HepG2 (cell line): Measurements from ENCODE around the gene FIBP. TPM values are rescaled to one million over a fixed set of nuclear protein-coding genes. Genes with fewer than 3 reads are reported as not detected.

Experiments used
- ISL2 ChIP-seq: sonication (generic); formaldehyde crosslinking; IDR thresholded peaks from 2 replicates; pipeline ENCODE4 v1.5.0; 2020; ENCODE audit warnings: missing genetic modification reagents
- NRL ChIP-seq: sonication (generic); formaldehyde crosslinking; IDR thresholded peaks from 2 replicates; pipeline ENCODE4 v1.5.0; 2020; ENCODE audit warnings: missing genetic modification reagents, mild to moderate bottlenecking, moderate library complexity, borderline replicate concordance
- POLR2G ChIP-seq: fragments of 200-400 bp; formaldehyde crosslinking; IDR thresholded peaks from 2 replicates; pipeline ENCODE4 v1.6.1; 2018; ENCODE audit warnings: mild to moderate bottlenecking, low read depth, low read length, moderate library complexity
- TAF15 ChIP-seq: fragments of 200-400 bp; formaldehyde crosslinking; IDR thresholded peaks from one replicate; pipeline ENCODE4 v1.6.1; 2018; ENCODE audit warnings: mild to moderate bottlenecking, low read depth, low read length; ENCODE audit not compliant: poor library complexity, severe bottlenecking
- TGIF2 ChIP-seq: IDR thresholded peaks from 2 replicates; pipeline ENCODE4 v1.6.1; 2016; ENCODE audit warnings: control low read depth, missing compliant biosample characterization
- ZFP41 ChIP-seq: sonication (generic); formaldehyde crosslinking; IDR thresholded peaks from 2 replicates; pipeline ENCODE4 v1.4.0; 2020; ENCODE audit warnings: mild to moderate bottlenecking, missing genetic modification reagents, borderline replicate concordance
- ZMYM4 ChIP-seq: sonication (generic); formaldehyde crosslinking; IDR thresholded peaks from 2 replicates; pipeline ENCODE4 v1.8.1; 2023; ENCODE audit warnings: mild to moderate bottlenecking, missing genetic modification reagents
- ZNF17 ChIP-seq: sonication (generic); formaldehyde crosslinking; IDR thresholded peaks from 2 replicates; pipeline ENCODE4 v1.5.0; 2020; ENCODE audit warnings: mild to moderate bottlenecking, missing genetic modification reagents
- ZSCAN9 ChIP-seq: IDR thresholded peaks from 2 replicates; pipeline ENCODE4 v1.6.1; 2016; ENCODE audit warnings: borderline replicate concordance
- polyA plus RNA-seq, 8 experiments: library from polyadenylated mRNA; depleted of rRNA in 3 of 8; stranded (reverse) in 7 of 8; unstranded in 1 of 8; fragments of >200 nt; fragmentation: Illumina TruSeq in 4 of 8; extraction: Trizol in 4 of 8; gene quantifications; 2 replicates each; pipeline versions ENCODE4 v1.2.1 to v1.2.3, GENCODE V29; 2011 to 2016; ENCODE audit warnings: low read depth in 4 of 8, missing spikeins in 1 of 8, mixed read lengths in 1 of 8; ENCODE audit not compliant: insufficient read depth in 1 of 8
- total RNA-seq, 5 experiments: library from RNA; depleted of rRNA; stranded (reverse); fragments of >200 nt; fragmentation: Illumina TruSeq; extraction: Trizol; gene quantifications; 2 replicates each; pipeline ENCODE4 v1.2.3, GENCODE V29; 2016; ENCODE audit warnings: low read depth in 1 of 5
- TF ChIP-seq, protein P1 (sequence below): sonication (generic); formaldehyde crosslinking; IDR thresholded peaks from 2 replicates; pipeline ENCODE4 v1.5.1; 2020; ENCODE audit warnings: mild to moderate bottlenecking, missing genetic modification reagents, moderate library complexity
- TF ChIP-seq, protein P2 (sequence below): sonication (generic); formaldehyde crosslinking; IDR thresholded peaks from 2 replicates; pipeline ENCODE4 v1.8.0; 2022; ENCODE audit warnings: mild to moderate bottlenecking, missing genetic modification reagents; ENCODE audit not compliant: insufficient replicate concordance
- TF ChIP-seq, protein P3 (sequence below): sonication (generic); formaldehyde crosslinking; IDR thresholded peaks from 2 replicates; pipeline ENCODE4 v1.8.1; 2023; ENCODE audit warnings: mild to moderate bottlenecking, inconsistent platforms, moderate library complexity, missing genetic modification reagents, borderline replicate concordance
- TF ChIP-seq, protein P4 (sequence below): sonication (generic); formaldehyde crosslinking; IDR thresholded peaks from 2 replicates; pipeline ENCODE4 v1.8.1; 2023; ENCODE audit warnings: mild to moderate bottlenecking, missing genetic modification reagents
- TF ChIP-seq, protein P5 (sequence below): sonication (generic); formaldehyde crosslinking; IDR thresholded peaks from 2 replicates; pipeline ENCODE4 v1.8.0; 2023; ENCODE audit warnings: mild to moderate bottlenecking, missing genetic modification reagents
- TF ChIP-seq, protein P6 (sequence below): sonication (generic); formaldehyde crosslinking; IDR thresholded peaks from 2 replicates; pipeline ENCODE4 v1.8.0; 2022; ENCODE audit warnings: mild to moderate bottlenecking, missing genetic modification reagents
- TF ChIP-seq, protein P7 (sequence below): sonication (generic); formaldehyde crosslinking; IDR thresholded peaks from 2 replicates; pipeline ENCODE4 v1.5.0; 2020; ENCODE audit warnings: missing genetic modification reagents

Gene FIBP
- total and polyA plus RNA-seq, 2 of the 13 experiments (the other 11 are each of a cell fraction or from before 2014, with no cell fraction given): 42.9 to 62.1 TPM

DNA sequence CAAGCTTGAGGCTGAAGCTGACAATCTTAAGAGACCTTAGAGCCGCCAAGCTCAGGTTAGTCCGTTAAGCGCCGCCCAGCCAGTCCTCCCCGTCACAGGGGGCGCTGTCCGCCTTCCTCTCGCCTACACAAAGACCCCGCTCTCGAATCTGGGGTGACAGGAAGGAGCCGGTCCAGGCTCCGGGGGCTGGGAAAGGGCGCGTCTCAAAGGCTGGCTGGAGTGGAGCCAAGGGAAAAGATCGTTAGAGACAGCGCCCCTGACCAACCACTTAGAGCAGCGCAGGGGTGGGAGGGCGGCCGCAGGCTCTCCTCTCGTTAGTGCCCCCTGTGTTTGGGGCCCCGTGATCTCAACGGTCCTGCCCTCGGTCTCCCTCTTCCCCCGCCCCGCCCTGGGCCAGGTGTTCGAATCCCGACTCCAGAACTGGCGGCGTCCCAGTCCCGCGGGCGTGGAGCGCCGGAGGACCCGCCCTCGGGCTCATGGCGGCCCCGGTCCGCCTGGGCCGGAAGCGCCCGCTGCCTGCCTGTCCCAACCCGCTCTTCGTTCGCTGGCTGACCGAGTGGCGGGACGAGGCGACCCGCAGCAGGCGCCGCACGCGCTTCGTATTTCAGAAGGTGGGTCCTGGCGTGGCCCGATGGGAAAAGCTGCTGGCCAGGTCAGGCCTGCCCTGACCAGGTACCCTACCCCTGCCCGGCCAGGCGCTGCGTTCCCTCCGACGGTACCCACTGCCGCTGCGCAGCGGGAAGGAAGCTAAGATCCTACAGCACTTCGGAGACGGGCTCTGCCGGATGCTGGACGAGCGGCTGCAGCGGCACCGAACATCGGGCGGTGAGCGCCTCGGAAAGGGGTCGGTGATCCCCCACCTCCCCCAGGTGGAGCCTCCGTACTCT, 27.8 kb downstream of the FIBP start, which contains the start of gene MUS81 (continued):
- TF ChIP-seq ISL2 (CRISPR knock-in tag) (peak; percentile 83), ZNF17 (no peak), ZSCAN9 (CRISPR knock-in tag) (peak; percentile 82; the same call in 1 of the 2 replicates), TAF15 (peak; percentile 52), POLR2G (peak; percentile 73), ZFP41 (CRISPR knock-in tag) (no peak), TGIF2 (CRISPR knock-in tag) (peak; percentile 90), NRL (0 out of 2 replicates have a peak, but pooled peaks have one; percentile 57), ZMYM4 (CRISPR knock-in tag) (peak; percentile 96)
- TF ChIP-seq, protein P1, sequence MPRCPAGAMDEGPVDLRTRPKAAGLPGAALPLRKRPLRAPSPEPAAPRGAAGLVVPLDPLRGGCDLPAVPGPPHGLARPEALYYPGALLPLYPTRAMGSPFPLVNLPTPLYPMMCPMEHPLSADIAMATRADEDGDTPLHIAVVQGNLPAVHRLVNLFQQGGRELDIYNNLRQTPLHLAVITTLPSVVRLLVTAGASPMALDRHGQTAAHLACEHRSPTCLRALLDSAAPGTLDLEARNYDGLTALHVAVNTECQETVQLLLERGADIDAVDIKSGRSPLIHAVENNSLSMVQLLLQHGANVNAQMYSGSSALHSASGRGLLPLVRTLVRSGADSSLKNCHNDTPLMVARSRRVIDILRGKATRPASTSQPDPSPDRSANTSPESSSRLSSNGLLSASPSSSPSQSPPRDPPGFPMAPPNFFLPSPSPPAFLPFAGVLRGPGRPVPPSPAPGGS (CRISPR knock-in tag): no peak; the same call in 1 of the 2 replicates
- TF ChIP-seq, protein P2, sequence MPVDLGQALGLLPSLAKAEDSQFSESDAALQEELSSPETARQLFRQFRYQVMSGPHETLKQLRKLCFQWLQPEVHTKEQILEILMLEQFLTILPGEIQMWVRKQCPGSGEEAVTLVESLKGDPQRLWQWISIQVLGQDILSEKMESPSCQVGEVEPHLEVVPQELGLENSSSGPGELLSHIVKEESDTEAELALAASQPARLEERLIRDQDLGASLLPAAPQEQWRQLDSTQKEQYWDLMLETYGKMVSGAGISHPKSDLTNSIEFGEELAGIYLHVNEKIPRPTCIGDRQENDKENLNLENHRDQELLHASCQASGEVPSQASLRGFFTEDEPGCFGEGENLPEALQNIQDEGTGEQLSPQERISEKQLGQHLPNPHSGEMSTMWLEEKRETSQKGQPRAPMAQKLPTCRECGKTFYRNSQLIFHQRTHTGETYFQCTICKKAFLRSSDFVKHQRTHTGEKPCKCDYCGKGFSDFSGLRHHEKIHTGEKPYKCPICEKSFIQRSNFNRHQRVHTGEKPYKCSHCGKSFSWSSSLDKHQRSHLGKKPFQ: peak; percentile 47
- TF ChIP-seq, protein P3, sequence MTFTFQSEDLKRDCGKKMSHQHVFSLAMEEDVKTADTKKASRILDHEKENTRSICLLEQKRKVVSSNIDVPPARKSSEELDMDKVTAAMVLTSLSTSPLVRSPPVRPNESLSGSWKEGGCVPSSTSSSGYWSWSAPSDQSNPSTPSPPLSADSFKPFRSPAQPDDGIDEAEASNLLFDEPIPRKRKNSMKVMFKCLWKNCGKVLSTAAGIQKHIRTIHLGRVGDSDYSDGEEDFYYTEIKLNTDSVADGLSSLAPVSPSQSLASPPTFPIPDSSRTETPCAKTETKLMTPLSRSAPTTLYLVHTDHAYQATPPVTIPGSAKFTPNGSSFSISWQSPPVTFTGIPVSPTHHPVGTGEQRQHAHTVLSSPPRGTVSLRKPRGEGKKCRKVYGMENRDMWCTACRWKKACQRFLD (CRISPR knock-in tag): no peak; the same call in 1 of the 2 replicates
- TF ChIP-seq, protein P4, sequence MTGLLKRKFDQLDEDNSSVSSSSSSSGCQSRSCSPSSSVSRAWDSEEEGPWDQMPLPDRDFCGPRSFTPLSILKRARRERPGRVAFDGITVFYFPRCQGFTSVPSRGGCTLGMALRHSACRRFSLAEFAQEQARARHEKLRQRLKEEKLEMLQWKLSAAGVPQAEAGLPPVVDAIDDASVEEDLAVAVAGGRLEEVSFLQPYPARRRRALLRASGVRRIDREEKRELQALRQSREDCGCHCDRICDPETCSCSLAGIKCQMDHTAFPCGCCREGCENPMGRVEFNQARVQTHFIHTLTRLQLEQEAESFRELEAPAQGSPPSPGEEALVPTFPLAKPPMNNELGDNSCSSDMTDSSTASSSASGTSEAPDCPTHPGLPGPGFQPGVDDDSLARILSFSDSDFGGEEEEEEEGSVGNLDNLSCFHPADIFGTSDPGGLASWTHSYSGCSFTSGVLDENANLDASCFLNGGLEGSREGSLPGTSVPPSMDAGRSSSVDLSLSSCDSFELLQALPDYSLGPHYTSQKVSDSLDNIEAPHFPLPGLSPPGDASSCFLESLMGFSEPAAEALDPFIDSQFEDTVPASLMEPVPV: no peak
- TF ChIP-seq, protein P5, sequence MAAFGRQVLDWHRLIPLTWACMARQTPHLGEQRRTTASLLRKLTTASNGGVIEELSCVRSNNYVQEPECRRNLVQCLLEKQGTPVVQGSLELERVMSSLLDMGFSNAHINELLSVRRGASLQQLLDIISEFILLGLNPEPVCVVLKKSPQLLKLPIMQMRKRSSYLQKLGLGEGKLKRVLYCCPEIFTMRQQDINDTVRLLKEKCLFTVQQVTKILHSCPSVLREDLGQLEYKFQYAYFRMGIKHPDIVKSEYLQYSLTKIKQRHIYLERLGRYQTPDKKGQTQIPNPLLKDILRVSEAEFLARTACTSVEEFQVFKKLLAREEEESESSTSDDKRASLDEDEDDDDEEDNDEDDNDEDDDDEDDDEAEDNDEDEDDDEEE (CRISPR knock-in tag): no peak; the same call in none of the 2 replicates
- TF ChIP-seq, protein P6, sequence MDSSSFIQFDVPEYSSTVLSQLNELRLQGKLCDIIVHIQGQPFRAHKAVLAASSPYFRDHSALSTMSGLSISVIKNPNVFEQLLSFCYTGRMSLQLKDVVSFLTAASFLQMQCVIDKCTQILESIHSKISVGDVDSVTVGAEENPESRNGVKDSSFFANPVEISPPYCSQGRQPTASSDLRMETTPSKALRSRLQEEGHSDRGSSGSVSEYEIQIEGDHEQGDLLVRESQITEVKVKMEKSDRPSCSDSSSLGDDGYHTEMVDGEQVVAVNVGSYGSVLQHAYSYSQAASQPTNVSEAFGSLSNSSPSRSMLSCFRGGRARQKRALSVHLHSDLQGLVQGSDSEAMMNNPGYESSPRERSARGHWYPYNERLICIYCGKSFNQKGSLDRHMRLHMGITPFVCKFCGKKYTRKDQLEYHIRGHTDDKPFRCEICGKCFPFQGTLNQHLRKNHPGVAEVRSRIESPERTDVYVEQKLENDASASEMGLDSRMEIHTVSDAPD (CRISPR knock-in tag): no peak
- TF ChIP-seq, protein P7, sequence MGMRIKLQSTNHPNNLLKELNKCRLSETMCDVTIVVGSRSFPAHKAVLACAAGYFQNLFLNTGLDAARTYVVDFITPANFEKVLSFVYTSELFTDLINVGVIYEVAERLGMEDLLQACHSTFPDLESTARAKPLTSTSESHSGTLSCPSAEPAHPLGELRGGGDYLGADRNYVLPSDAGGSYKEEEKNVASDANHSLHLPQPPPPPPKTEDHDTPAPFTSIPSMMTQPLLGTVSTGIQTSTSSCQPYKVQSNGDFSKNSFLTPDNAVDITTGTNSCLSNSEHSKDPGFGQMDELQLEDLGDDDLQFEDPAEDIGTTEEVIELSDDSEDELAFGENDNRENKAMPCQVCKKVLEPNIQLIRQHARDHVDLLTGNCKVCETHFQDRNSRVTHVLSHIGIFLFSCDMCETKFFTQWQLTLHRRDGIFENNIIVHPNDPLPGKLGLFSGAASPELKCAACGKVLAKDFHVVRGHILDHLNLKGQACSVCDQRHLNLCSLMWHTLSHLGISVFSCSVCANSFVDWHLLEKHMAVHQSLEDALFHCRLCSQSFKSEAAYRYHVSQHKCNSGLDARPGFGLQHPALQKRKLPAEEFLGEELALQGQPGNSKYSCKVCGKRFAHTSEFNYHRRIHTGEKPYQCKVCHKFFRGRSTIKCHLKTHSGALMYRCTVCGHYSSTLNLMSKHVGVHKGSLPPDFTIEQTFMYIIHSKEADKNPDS (CRISPR knock-in tag): no peak
